ENCODE results near the gene F5. TPM values are rescaled to one million over a fixed set of nuclear protein-coding genes. Genes with fewer than 3 reads are reported as not detected.

Gene F5
- total RNA-seq, 5 donors from 2014 or later (not counting 1 experiment from before 2014, with no cell fraction given): 4.2 to 9.7 (median 8.5) TPM

GRCh38 chr1:169527451-169528214 lies 58.6 kb downstream of the F5 start:
- CTCF ChIA-PET: no interaction called here
- H3K27me3 Mint-ChIP-seq: no peaks in the 10 kb centered on the region
- no peak overlapping the region for H3K27ac ChIP-seq (ENCODE audit: low read length)
- H3K36me3 ChIP-seq (ENCODE audit: control insufficient read depth in 2 of 2, extremely low read depth in 1 of 2, insufficient read depth in 1 of 2, low read length in 1 of 2): no peaks in the 10 kb centered on the region
- no peak overlapping the region for H3K4me3 Mint-ChIP-seq
- H3K36me3 Mint-ChIP-seq: peaks cover 16% of the 10 kb centered on the region
- no peaks in the 10 kb centered on the region for H3K27me3 ChIP-seq (replicated peaks in 1 of 2; ENCODE audit: control insufficient read depth in 2 of 2, extremely low read depth in 1 of 2, insufficient read depth in 2 of 2, low read length in 1 of 2)
- H3K4me1 ChIP-seq (ENCODE audit: control insufficient read depth in 1 of 2, extremely low read depth in 1 of 2, insufficient read depth in 2 of 2, low read length in 2 of 2): peaks cover 0 to 2% of the 10 kb centered on the region in 2 experiments
- no peak overlapping the region for H3K4me3 ChIP-seq (ENCODE audit: control insufficient read depth in 1 of 2, extremely low read depth in 1 of 2, low read length in 1 of 2)
- POLR2A ChIA-PET: no interaction called here
- no peak overlapping the region for H3K27ac Mint-ChIP-seq
- no peak for DNase-seq
- no peaks in the 10 kb centered on the region for H3K9me3 Mint-ChIP-seq
- 95% methylated on average over 4 of the region's 5 CpGs for WGBS (ENCODE audit: insufficient coverage)
- no peak for ATAC-seq (replicated peaks in 1 of 4)
- peaks cover 5 to 14% (median 8%) of the 10 kb centered on the region in 3 donors for H3K4me1 Mint-ChIP-seq
- H3K9me3 ChIP-seq: no peaks in the 10 kb centered on the region

GRCh38 chr1:169527001-169527400 lies 59.3 kb downstream of the F5 start:
- WGBS (ENCODE audit: insufficient coverage): no CpG with 5 or more reads among the region's 3 CpGs
- POLR2A ChIA-PET: no interaction called here
- no peak overlapping the region for H3K27ac ChIP-seq (ENCODE audit: low read length)
- no peaks in the 10 kb centered on the region for H3K27me3 ChIP-seq (replicated peaks in 1 of 2; ENCODE audit: control insufficient read depth in 2 of 2, extremely low read depth in 1 of 2, insufficient read depth in 2 of 2, low read length in 1 of 2)
- H3K4me1 ChIP-seq (ENCODE audit: control insufficient read depth in 1 of 2, extremely low read depth in 1 of 2, insufficient read depth in 2 of 2, low read length in 2 of 2): peaks cover 0 to 2% of the 10 kb centered on the region in 2 experiments
- H3K27me3 Mint-ChIP-seq: no peaks in the 10 kb centered on the region
- no peaks in the 10 kb centered on the region for H3K9me3 Mint-ChIP-seq
- CTCF ChIA-PET: no interaction called here
- H3K4me3 Mint-ChIP-seq: no peak overlapping the region
- H3K27ac Mint-ChIP-seq: no peak overlapping the region
- no peak overlapping the region for H3K4me3 ChIP-seq (ENCODE audit: control insufficient read depth in 1 of 2, extremely low read depth in 1 of 2, low read length in 1 of 2)
- peaks cover 12% of the 10 kb centered on the region for H3K36me3 Mint-ChIP-seq
- H3K4me1 Mint-ChIP-seq: peaks cover 5 to 14% (median 8%) of the 10 kb centered on the region in 3 donors
- DNase-seq: no peak
- H3K36me3 ChIP-seq (ENCODE audit: control insufficient read depth in 2 of 2, extremely low read depth in 1 of 2, insufficient read depth in 1 of 2, low read length in 1 of 2): no peaks in the 10 kb centered on the region
- no peaks in the 10 kb centered on the region for H3K9me3 ChIP-seq
- ATAC-seq (replicated peaks in 1 of 4): no peak

GRCh38 chr1:169526120-169526832 lies 60.0 kb downstream of the F5 start:
- ChIA-PET CTCF (no interaction called here), POLR2A (no interaction called here)
- ATAC-seq (replicated peaks in 1 of 4): no peak
- Mint-ChIP-seq H3K4me1 (peaks cover 5 to 14% (median 8%) of the 10 kb centered on the region in 3 donors), H3K27me3 (no peaks in the 10 kb centered on the region), H3K4me3 (no peak overlapping the region), H3K9me3 (no peaks in the 10 kb centered on the region), H3K36me3 (peaks cover 15% of the 10 kb centered on the region), H3K27ac (no peak overlapping the region)
- Histone ChIP-seq H3K36me3 (ENCODE audit: control insufficient read depth in 2 of 2, extremely low read depth in 1 of 2, insufficient read depth in 1 of 2, low read length in 1 of 2) (no peaks in the 10 kb centered on the region), H3K4me3 (ENCODE audit: control insufficient read depth in 1 of 2, extremely low read depth in 1 of 2, low read length in 1 of 2) (no peak overlapping the region), H3K4me1 (ENCODE audit: control insufficient read depth in 1 of 2, extremely low read depth in 1 of 2, insufficient read depth in 2 of 2, low read length in 2 of 2) (peaks cover 0 to 2% of the 10 kb centered on the region in 2 experiments), H3K9me3 (no peaks in the 10 kb centered on the region), H3K27ac (ENCODE audit: low read length) (no peak overlapping the region), H3K27me3 (replicated peaks in 1 of 2; ENCODE audit: control insufficient read depth in 2 of 2, extremely low read depth in 1 of 2, insufficient read depth in 2 of 2, low read length in 1 of 2) (no peaks in the 10 kb centered on the region)
- WGBS (ENCODE audit: insufficient coverage): no CpG with 5 or more reads among the region's 1 CpG
- no peak for DNase-seq

- Mint-ChIP-seq H3K4me3 (no peak overlapping the region), H3K27me3 (no peaks in the 10 kb centered on the region), H3K4me1 (peaks cover 5 to 14% (median 8%) of the 10 kb centered on the region in 3 donors), H3K27ac (no peak overlapping the region), H3K9me3 (no peaks in the 10 kb centered on the region), H3K36me3 (peaks cover 19% of the 10 kb centered on the region)
- Histone ChIP-seq H3K27me3 (replicated peaks in 1 of 2; ENCODE audit: control insufficient read depth in 2 of 2, extremely low read depth in 1 of 2, insufficient read depth in 2 of 2, low read length in 1 of 2) (no peaks in the 10 kb centered on the region), H3K36me3 (ENCODE audit: control insufficient read depth in 2 of 2, extremely low read depth in 1 of 2, insufficient read depth in 1 of 2, low read length in 1 of 2) (no peaks in the 10 kb centered on the region), H3K27ac (ENCODE audit: low read length) (no peak overlapping the region), H3K4me3 (ENCODE audit: control insufficient read depth in 1 of 2, extremely low read depth in 1 of 2, low read length in 1 of 2) (no peak overlapping the region), H3K4me1 (ENCODE audit: control insufficient read depth in 1 of 2, extremely low read depth in 1 of 2, insufficient read depth in 2 of 2, low read length in 2 of 2) (peaks cover 0 to 2% of the 10 kb centered on the region in 2 experiments), H3K9me3 (no peaks in the 10 kb centered on the region)
- CTCF ChIA-PET: no interaction called here
- ATAC-seq (replicated peaks in 1 of 4) (no peak), DNase-seq (no peak)
- POLR2A ChIA-PET: no interaction called here
- WGBS (ENCODE audit: insufficient coverage): no CpG with 5 or more reads among the region's 1 CpG
Measured at GRCh38 chr1:169525391-169525790, 60.9 kb downstream of the F5 start.

DNA sequence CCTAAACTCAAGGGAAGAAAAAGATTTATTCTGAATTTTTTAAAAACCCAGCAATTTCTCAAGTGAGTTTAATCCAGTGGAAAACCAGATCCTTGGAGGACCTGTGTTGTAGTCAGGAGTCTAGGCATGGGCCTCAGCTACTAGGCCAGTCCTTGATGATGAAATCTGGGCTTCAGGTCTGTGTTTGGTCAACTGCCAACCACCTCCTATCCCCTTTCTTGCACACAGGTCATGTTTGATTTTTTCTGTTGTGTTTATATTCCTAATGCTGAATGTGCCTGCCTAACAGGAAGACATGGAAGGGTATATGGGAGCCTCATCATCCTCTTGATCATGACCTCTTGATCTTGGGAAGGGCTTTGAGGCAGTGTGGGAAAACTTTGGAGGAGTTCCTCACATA lies 62.4 kb downstream of the F5 start:
- H3K27me3 Mint-ChIP-seq: no peaks in the 10 kb centered on the region
- H3K36me3 Mint-ChIP-seq: peaks cover 28% of the 10 kb centered on the region
- H3K27ac Mint-ChIP-seq: no peak overlapping the region
- H3K9me3 ChIP-seq: no peaks in the 10 kb centered on the region
- no peak for ATAC-seq (replicated peaks in 1 of 4)
- H3K27ac ChIP-seq (ENCODE audit: low read length): no peak overlapping the region
- ChIA-PET POLR2A (no interaction called here), CTCF (no interaction called here)
- no peak overlapping the region for H3K4me3 Mint-ChIP-seq
- H3K4me1 Mint-ChIP-seq: peaks cover 4 to 10% (median 5%) of the 10 kb centered on the region in 3 donors
- no peak for DNase-seq
- no peaks in the 10 kb centered on the region for H3K27me3 ChIP-seq (replicated peaks in 1 of 2; ENCODE audit: control insufficient read depth in 2 of 2, extremely low read depth in 1 of 2, insufficient read depth in 2 of 2, low read length in 1 of 2)
- no peaks in the 10 kb centered on the region for H3K36me3 ChIP-seq (ENCODE audit: control insufficient read depth in 2 of 2, extremely low read depth in 1 of 2, insufficient read depth in 1 of 2, low read length in 1 of 2)
- peaks cover 0 to 2% of the 10 kb centered on the region in 2 experiments for H3K4me1 ChIP-seq (ENCODE audit: control insufficient read depth in 1 of 2, extremely low read depth in 1 of 2, insufficient read depth in 2 of 2, low read length in 2 of 2)
- no peaks in the 10 kb centered on the region for H3K9me3 Mint-ChIP-seq
- H3K4me3 ChIP-seq (ENCODE audit: control insufficient read depth in 1 of 2, extremely low read depth in 1 of 2, low read length in 1 of 2): no peak overlapping the region

DNA sequence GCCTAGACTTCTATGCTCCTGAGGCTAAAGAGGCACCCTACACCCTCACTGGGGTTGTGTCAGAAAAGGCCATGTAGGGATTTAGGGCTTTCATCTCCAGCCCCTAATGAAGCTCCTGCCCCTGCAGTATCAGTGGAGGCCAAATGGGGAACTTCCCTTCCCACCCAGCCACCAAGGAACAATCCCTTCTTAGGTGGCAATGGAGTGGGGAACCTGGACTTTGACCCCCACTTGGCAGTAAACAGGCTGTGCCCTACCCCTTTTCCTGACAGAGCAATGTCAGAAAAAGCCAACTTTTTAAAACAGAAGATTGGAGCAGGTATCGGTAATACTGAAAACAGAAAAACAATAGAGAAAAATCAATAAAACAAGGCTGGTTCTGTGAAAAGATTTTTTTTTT lies 65.1 kb downstream of the F5 start:
- POLR2A ChIA-PET: no interaction called here
- H3K36me3 ChIP-seq (ENCODE audit: control insufficient read depth in 2 of 2, extremely low read depth in 1 of 2, insufficient read depth in 1 of 2, low read length in 1 of 2): no peaks in the 10 kb centered on the region
- no CpG with 5 or more reads among the region's 1 CpG for WGBS (ENCODE audit: insufficient coverage)

More for the DNA sequence above, 65.1 kb downstream of the F5 start:
- H3K4me1 ChIP-seq (ENCODE audit: control insufficient read depth in 1 of 2, extremely low read depth in 1 of 2, insufficient read depth in 2 of 2, low read length in 2 of 2): no peaks in the 10 kb centered on the region
- Mint-ChIP-seq H3K36me3 (peaks cover 44% of the 10 kb centered on the region), H3K27me3 (no peaks in the 10 kb centered on the region), H3K9me3 (no peaks in the 10 kb centered on the region), H3K27ac (no peak overlapping the region), H3K4me1 (no peaks in the 10 kb centered on the region), H3K4me3 (no peak overlapping the region)
- H3K9me3 ChIP-seq: no peaks in the 10 kb centered on the region
- ATAC-seq (replicated peaks in 1 of 4) (no peak), DNase-seq (no peak)
- no peak overlapping the region for H3K27ac ChIP-seq (ENCODE audit: low read length)
- H3K27me3 ChIP-seq (replicated peaks in 1 of 2; ENCODE audit: control insufficient read depth in 2 of 2, extremely low read depth in 1 of 2, insufficient read depth in 2 of 2, low read length in 1 of 2): no peaks in the 10 kb centered on the region
- CTCF ChIA-PET: no interaction called here
- no peak overlapping the region for H3K4me3 ChIP-seq (ENCODE audit: control insufficient read depth in 1 of 2, extremely low read depth in 1 of 2, low read length in 1 of 2)
